ENCODE results near the gene DUSP15. TPM values are rescaled to one million over a fixed set of nuclear protein-coding genes. Genes with fewer than 3 reads are reported as not detected.

Gene DUSP15
- polyA plus RNA-seq, 3 donors: not detected

GRCh38 chr20:31845300-31845863 lies 24.9 kb downstream of the DUSP15 start, which contains the start of gene FOXS1:
Gene FOXS1, minus strand, starts transcription at chr20:31845604. Its CDS starts 62 bp downstream, at chr20:31845542.
- no peaks in the 10 kb centered on the region for H3K36me3 Mint-ChIP-seq
- no peaks in the 10 kb centered on the region for H3K4me1 Mint-ChIP-seq
- H3K4me3 Mint-ChIP-seq: no peak within 1 kb of the TSS
- Histone ChIP-seq H3K27me3 (ENCODE audit: control insufficient read depth in 2 of 2, insufficient read depth in 2 of 2, low read length in 2 of 2) (peaks cover 0 to 21% of the 10 kb centered on the region in 2 donors), H3K9ac (ENCODE audit: insufficient read depth, low read length, poor library complexity, severe bottlenecking) (no peak within 1 kb of the TSS), H2AFZ (ENCODE audit: insufficient read depth, low read depth, low read length, poor library complexity, severe bottlenecking) (no peak within 1 kb of the TSS), H4K20me1 (ENCODE audit: insufficient read depth, low read length) (no peaks in the 10 kb centered on the region), H3K4me3 (replicated peaks in 1 of 3; ENCODE audit: low read depth in 2 of 3, low read length in 3 of 3) (no peak within 1 kb of the TSS), H3K36me3 (replicated peaks in 1 of 2; ENCODE audit: control insufficient read depth in 1 of 2, insufficient read depth in 2 of 2, low read length in 2 of 2) (no peaks in the 10 kb centered on the region), H3K4me2 (replicated peaks; ENCODE audit: extremely low read depth, low read length, poor library complexity, severe bottlenecking) (no peak within 1 kb of the TSS), H3K79me2 (ENCODE audit: insufficient read depth, low read length) (no peaks in the 10 kb centered on the region), H3K4me1 (ENCODE audit: control insufficient read depth in 1 of 2, insufficient read depth in 2 of 2, low read length in 2 of 2) (no peaks in the 10 kb centered on the region), H3K9me3 (replicated peaks in 1 of 2; ENCODE audit: control insufficient read depth in 1 of 2, insufficient read depth in 1 of 2, low read length in 2 of 2) (no peaks in the 10 kb centered on the region), H3K27ac (ENCODE audit: low read depth in 1 of 2, low read length in 2 of 2) (no peak within 1 kb of the TSS)
- intact Hi-C loops (cut with micrococcal nuclease): loop anchor here in 1 of 2 donors (2.0 kb wide), 1 partner anchor 23 kb away; no protein-coding TSS in a partner anchor
- 92% methylated on average over 19 of the region's 21 CpGs for WGBS (ENCODE audit: insufficient coverage)
- no peak for TF ChIP-seq CTCF (IDR thresholded peaks at IDR 0.05)
- peaks cover 0 to 2% (median 0%) of the 10 kb centered on the region in 7 donors for H3K9me3 Mint-ChIP-seq
- DNase-seq: no peak
- H3K27me3 Mint-ChIP-seq (ENCODE audit: low read depth in 3 of 3): peaks cover 14 to 35% (median 15%) of the 10 kb centered on the region in 3 donors
- no peak within 1 kb of the TSS for H3K27ac Mint-ChIP-seq

GRCh38 chr20:31844737-31845299 lies 25.5 kb downstream of the DUSP15 start:
- no peak overlapping the region for H3K4me2 ChIP-seq (replicated peaks; ENCODE audit: extremely low read depth, low read length, poor library complexity, severe bottlenecking)
- no peak for TF ChIP-seq CTCF (IDR thresholded peaks at IDR 0.05)
- no peak overlapping the region for H3K9ac ChIP-seq (ENCODE audit: insufficient read depth, low read length, poor library complexity, severe bottlenecking)
- no peaks in the 10 kb centered on the region for H3K9me3 ChIP-seq (replicated peaks in 1 of 2; ENCODE audit: control insufficient read depth in 1 of 2, insufficient read depth in 1 of 2, low read length in 2 of 2)
- H4K20me1 ChIP-seq (ENCODE audit: insufficient read depth, low read length): no peaks in the 10 kb centered on the region
- intact Hi-C loops (cut with micrococcal nuclease): loop anchor here in 1 of 2 donors (2.0 kb wide), 1 partner anchor 22 kb away; no protein-coding TSS in a partner anchor
- peaks cover 0 to 22% of the 10 kb centered on the region in 2 donors for H3K27me3 ChIP-seq (ENCODE audit: control insufficient read depth in 2 of 2, insufficient read depth in 2 of 2, low read length in 2 of 2)
- H3K36me3 Mint-ChIP-seq: no peaks in the 10 kb centered on the region
- H2AFZ ChIP-seq (ENCODE audit: insufficient read depth, low read depth, low read length, poor library complexity, severe bottlenecking): no peak overlapping the region
- peaks cover 0 to 2% (median 0%) of the 10 kb centered on the region in 7 donors for H3K9me3 Mint-ChIP-seq
- H3K27ac ChIP-seq (ENCODE audit: low read depth in 1 of 2, low read length in 2 of 2): no peak overlapping the region
- no peak overlapping the region for H3K4me3 Mint-ChIP-seq
- no peaks in the 10 kb centered on the region for H3K36me3 ChIP-seq (replicated peaks in 1 of 2; ENCODE audit: control insufficient read depth in 1 of 2, insufficient read depth in 2 of 2, low read length in 2 of 2)
- no peak overlapping the region for H3K27ac Mint-ChIP-seq
- H3K27me3 Mint-ChIP-seq (ENCODE audit: low read depth in 3 of 3): peaks cover 12 to 29% (median 12%) of the 10 kb centered on the region in 3 donors
- peaks cover 0 to under 1% of the 10 kb centered on the region in 2 donors for H3K4me1 ChIP-seq (ENCODE audit: control insufficient read depth in 1 of 2, insufficient read depth in 2 of 2, low read length in 2 of 2)
- WGBS (ENCODE audit: insufficient coverage): 94% methylated on average over 28 of the region's 28 CpGs
- H3K4me3 ChIP-seq (replicated peaks in 1 of 3; ENCODE audit: low read depth in 2 of 3, low read length in 3 of 3): no peak overlapping the region
- H3K4me1 Mint-ChIP-seq: no peaks in the 10 kb centered on the region
- no peaks in the 10 kb centered on the region for H3K79me2 ChIP-seq (ENCODE audit: insufficient read depth, low read length)
- DNase-seq: no peak

Data from CD14-positive monocyte (primary cell).